ENCODE measurements around the gene MDFI. TPM values are rescaled to one million over a fixed set of nuclear protein-coding genes. Genes with fewer than 3 reads are reported as not detected.

MDFI gene
- total RNA-seq, 1 donor from 2014 or later, result 75.9 TPM

- H3K4me3 Mint-ChIP-seq (ENCODE audit: unreplicated experiment), result no peak overlapping the region
- DNase-seq (ENCODE audit: extremely low spot score, unreplicated experiment), result no peak
- H3K9me3 Mint-ChIP-seq (ENCODE audit: unreplicated experiment), result no peaks in the 10 kb centered on the region
- H3K27me3 Mint-ChIP-seq (ENCODE audit: unreplicated experiment), result peaks cover 43% of the 10 kb centered on the region
- no peak for TF ChIP-seq CTCF (IDR thresholded peaks at IDR 0.05)
- H3K36me3 Mint-ChIP-seq (ENCODE audit: unreplicated experiment), result no peaks in the 10 kb centered on the region
- H3K27ac Mint-ChIP-seq (ENCODE audit: unreplicated experiment), result no peak overlapping the region
- H3K4me1 Mint-ChIP-seq (ENCODE audit: unreplicated experiment), result no peaks in the 10 kb centered on the region
Observed at GRCh38 chr6:41663568-41663967, 25.3 kb downstream of the MDFI start.

- Mint-ChIP-seq H3K4me3 (ENCODE audit: unreplicated experiment) (no peak overlapping the region), H3K27me3 (ENCODE audit: unreplicated experiment) (peaks cover 49% of the 10 kb centered on the region), H3K4me1 (ENCODE audit: unreplicated experiment) (no peaks in the 10 kb centered on the region), H3K36me3 (ENCODE audit: unreplicated experiment) (no peaks in the 10 kb centered on the region), H3K27ac (ENCODE audit: unreplicated experiment) (no peak overlapping the region), H3K9me3 (ENCODE audit: unreplicated experiment) (no peaks in the 10 kb centered on the region)
- DNase-seq (ENCODE audit: extremely low spot score, unreplicated experiment), result no peak
- TF ChIP-seq CTCF (IDR thresholded peaks at IDR 0.05), result no peak
Observed at GRCh38 chr6:41664271-41664670, 26.0 kb downstream of the MDFI start.

GRCh38 chr6:41667195-41667594 lies 28.9 kb downstream of the MDFI start:
- no peaks in the 10 kb centered on the region for H3K9me3 Mint-ChIP-seq (ENCODE audit: unreplicated experiment)
- no peaks in the 10 kb centered on the region for H3K4me1 Mint-ChIP-seq (ENCODE audit: unreplicated experiment)
- H3K27me3 Mint-ChIP-seq (ENCODE audit: unreplicated experiment), result peaks cover 67% of the 10 kb centered on the region
- TF ChIP-seq CTCF (IDR thresholded peaks at IDR 0.05), result no peak
- DNase-seq (ENCODE audit: extremely low spot score, unreplicated experiment), result no peak
- no peak overlapping the region for H3K27ac Mint-ChIP-seq (ENCODE audit: unreplicated experiment)
- H3K36me3 Mint-ChIP-seq (ENCODE audit: unreplicated experiment), result no peaks in the 10 kb centered on the region
- H3K4me3 Mint-ChIP-seq (ENCODE audit: unreplicated experiment), result no peak overlapping the region

- no peaks in the 10 kb centered on the region for H3K36me3 Mint-ChIP-seq (ENCODE audit: unreplicated experiment)
Observed at GRCh38 chr6:41668968-41669367, 30.7 kb downstream of the MDFI start.

GRCh38 chr6:41670703-41671360 lies 32.6 kb downstream of the MDFI start:
- no peak for DNase-seq (ENCODE audit: extremely low spot score, unreplicated experiment)
- Mint-ChIP-seq H3K4me3 (ENCODE audit: unreplicated experiment) (no peak overlapping the region), H3K27me3 (ENCODE audit: unreplicated experiment) (peaks cover 45% of the 10 kb centered on the region), H3K27ac (ENCODE audit: unreplicated experiment) (no peak overlapping the region), H3K9me3 (ENCODE audit: unreplicated experiment) (no peaks in the 10 kb centered on the region), H3K36me3 (ENCODE audit: unreplicated experiment) (no peaks in the 10 kb centered on the region), H3K4me1 (ENCODE audit: unreplicated experiment) (peaks cover 3% of the 10 kb centered on the region)
- TF ChIP-seq CTCF (IDR thresholded peaks at IDR 0.05), result no peak

More at GRCh38 chr6:41668968-41669367, 30.7 kb downstream of the MDFI start:
- Mint-ChIP-seq H3K4me1 (ENCODE audit: unreplicated experiment) (no peaks in the 10 kb centered on the region), H3K4me3 (ENCODE audit: unreplicated experiment) (no peak overlapping the region), H3K9me3 (ENCODE audit: unreplicated experiment) (no peaks in the 10 kb centered on the region), H3K27me3 (ENCODE audit: unreplicated experiment) (peaks cover 54% of the 10 kb centered on the region), H3K27ac (ENCODE audit: unreplicated experiment) (no peak overlapping the region)
- no peak for DNase-seq (ENCODE audit: extremely low spot score, unreplicated experiment)
- TF ChIP-seq CTCF (IDR thresholded peaks at IDR 0.05), result no peak

Data from osteocyte (in vitro differentiated cells).